Rectal smooth muscle tissue (tissue), 1 donor: Measurements from ENCODE around the gene STX2.
"Not testable (repeated sequence)": the region's sequence is repeated elsewhere in the genome, so short reads cannot be mapped to it uniquely, and the experiment has no call there.

Experiments
- H3K27ac ChIP-seq: one replicate; pipeline ENCODE4 v1.7.0; 2013; ENCODE audit warnings: low read depth, low read length, inconsistent platforms
- H3K27me3 ChIP-seq: one replicate; pipeline ENCODE4 v1.7.0; 2013; ENCODE audit warnings: low read length; ENCODE audit not compliant: control insufficient read depth, insufficient read depth
- H3K36me3 ChIP-seq: one replicate; pipeline ENCODE4 v1.7.0; 2013; ENCODE audit warnings: low read length; ENCODE audit not compliant: control insufficient read depth, insufficient read depth
- H3K4me1 ChIP-seq: one replicate; pipeline ENCODE4 v1.7.0; 2013; ENCODE audit warnings: low read length; ENCODE audit not compliant: control insufficient read depth, insufficient read depth
- H3K4me3 ChIP-seq: one replicate; pipeline ENCODE4 v1.7.0; 2013; ENCODE audit warnings: low read length
- H3K9ac ChIP-seq: one replicate; pipeline ENCODE4 v1.7.0; 2013; ENCODE audit warnings: low read length

STX2 gene

GRCh38 chr12:130875193-130875592 lies 36.1 kb upstream of the STX2 start:
- Histone ChIP-seq H3K4me1 (peaks cover 11% of the 10 kb centered on the region), H3K27ac (no peak overlapping the region), H3K9ac (no peak overlapping the region), H3K4me3 (no peak overlapping the region), H3K36me3 (peaks cover 16% of the 10 kb centered on the region), H3K27me3 (no peaks in the 10 kb centered on the region)

- Histone ChIP-seq H3K36me3 (peaks cover 16% of the 10 kb centered on the region), H3K4me1 (peaks cover 11% of the 10 kb centered on the region), H3K27me3 (no peaks in the 10 kb centered on the region), H3K9ac (no peak overlapping the region), H3K4me3 (no peak overlapping the region), H3K27ac (no peak overlapping the region)
These were observed 35.6 kb upstream of the STX2 start for GRCh38 chr12:130874696-130875095.

GRCh38 chr12:130873825-130874224 lies 34.8 kb upstream of the STX2 start:
- Histone ChIP-seq H3K27me3 (no peaks in the 10 kb centered on the region), H3K9ac (no peak overlapping the region), H3K36me3 (peaks cover 16% of the 10 kb centered on the region), H3K4me3 (no peak overlapping the region), H3K4me1 (peaks cover 11% of the 10 kb centered on the region), H3K27ac (no peak overlapping the region)

- Histone ChIP-seq H3K4me3 (peak overlapping the region; percentile 59), H3K36me3 (peaks cover 16% of the 10 kb centered on the region), H3K9ac (no peak overlapping the region), H3K27me3 (no peaks in the 10 kb centered on the region), H3K27ac (no peak overlapping the region), H3K4me1 (peaks cover 11% of the 10 kb centered on the region)
These were observed 34.2 kb upstream of the STX2 start for GRCh38 chr12:130873106-130873795.

- Histone ChIP-seq H3K9ac (peak overlapping the region; percentile 8), H3K4me1 (peaks cover 11% of the 10 kb centered on the region), H3K27me3 (no peaks in the 10 kb centered on the region), H3K4me3 (peak overlapping the region; percentile 59), H3K36me3 (peaks cover 16% of the 10 kb centered on the region), H3K27ac (peak overlapping the region; percentile 70)
These were observed 33.4 kb upstream of the STX2 start for GRCh38 chr12:130872179-130873096.

- H3K4me1 ChIP-seq, result peaks cover 11% of the 10 kb centered on the region
These were observed 32.5 kb upstream of the STX2 start, which contains the start of gene RAN for GRCh38 chr12:130871286-130872178. RAN (plus strand) TSS chr12:130872066; CDS start chr12:130872594, 528 bp downstream.

GRCh38 chr12:130870442-130871285 lies 31.6 kb upstream of the STX2 start:
- peak overlapping the region; percentile 48 for H3K27ac ChIP-seq
- H3K4me3 ChIP-seq, result no peak overlapping the region
- no peaks in the 10 kb centered on the region for H3K27me3 ChIP-seq
- no peak overlapping the region for H3K9ac ChIP-seq
- peaks cover 11% of the 10 kb centered on the region for H3K36me3 ChIP-seq
- H3K4me1 ChIP-seq, result peaks cover 11% of the 10 kb centered on the region

More at GRCh38 chr12:130871286-130872178, 32.5 kb upstream of the STX2 start, which contains the start of gene RAN:
- H3K27me3 ChIP-seq, result no peaks in the 10 kb centered on the region
- peaks cover 15% of the 10 kb centered on the region for H3K36me3 ChIP-seq
- peak within 1 kb of the TSS; percentile 8 for H3K9ac ChIP-seq
- peak within 1 kb of the TSS; percentile 70 for H3K27ac ChIP-seq
- H3K4me3 ChIP-seq, result peak within 1 kb of the TSS; percentile 68

GRCh38 chr12:130868412-130868811 lies 29.4 kb upstream of the STX2 start:
- H3K27me3 ChIP-seq, result no peaks in the 10 kb centered on the region
- no peak overlapping the region for H3K9ac ChIP-seq
- no peak overlapping the region for H3K27ac ChIP-seq
- no peaks in the 10 kb centered on the region for H3K36me3 ChIP-seq
- H3K4me1 ChIP-seq, result peaks cover 9% of the 10 kb centered on the region
- H3K4me3 ChIP-seq, result no peak overlapping the region

- Histone ChIP-seq H3K4me3 (no peak overlapping the region), H3K4me1 (no peaks in the 10 kb centered on the region), H3K36me3 (no peaks in the 10 kb centered on the region), H3K9ac (no peak overlapping the region), H3K27ac (no peak overlapping the region), H3K27me3 (no peaks in the 10 kb centered on the region)
These were observed 24.2 kb upstream of the STX2 start for GRCh38 chr12:130863298-130863697.

- H3K36me3 ChIP-seq, H3K9ac ChIP-seq, H3K27me3 ChIP-seq, H3K4me3 ChIP-seq, H3K27ac ChIP-seq, H3K4me1 ChIP-seq: not testable (repeated sequence)
These were observed 23.7 kb upstream of the STX2 start for GRCh38 chr12:130862771-130863170.

GRCh38 chr12:130862161-130862560 lies 23.1 kb upstream of the STX2 start:
- no peaks in the 10 kb centered on the region for H3K4me1 ChIP-seq
- H3K27ac ChIP-seq, result no peak overlapping the region
- H3K4me3 ChIP-seq, result no peak overlapping the region
- H3K9ac ChIP-seq, result no peak overlapping the region
- H3K36me3 ChIP-seq, result no peaks in the 10 kb centered on the region
- no peaks in the 10 kb centered on the region for H3K27me3 ChIP-seq
